MCF 10A (cell line): Measurements from ENCODE around the gene SLC9A1. TPM values are rescaled to one million over a fixed set of nuclear protein-coding genes. Genes with fewer than 3 reads are reported as not detected.

ENCODE experiments used
- BruUV-seq: library from RNA; stranded (reverse); fragments of 400-500 nt; replicated peaks from 2 replicates; lab custom pipeline; 2021; lab: Mats Ljungman, UMichigan
- CTCF ChIA-PET: fragments of 300-600 bp; sonication (Branson Sonifier 250); formaldehyde crosslinking; extraction: SDS; loops from one replicate; lab custom pipeline; 2021; ENCODE audit warnings: antibody characterized with exemption, inconsistent platforms; lab: Yijun Ruan, JAX
- POLR2A ChIA-PET: fragments of 300-600, 350-650 bp; sonication (Branson Sonifier 250); formaldehyde crosslinking; extraction: SDS; loops from one replicate; lab custom pipeline; 2020; ENCODE audit warnings: antibody characterized with exemption, inconsistent platforms; lab: Yijun Ruan, JAX
- DNase-seq: peaks from one replicate; pipeline ENCODE4 v3.0.0-alpha.2; 2018; ENCODE audit not compliant: unreplicated experiment
- H3K27ac Mint-ChIP-seq: one replicate; pipeline ENCODE4 v1.8.0; 2022; ENCODE audit warnings: mild to moderate bottlenecking, low read depth, mixed read lengths; ENCODE audit not compliant: unreplicated experiment
- H3K27me3 Mint-ChIP-seq: one replicate; pipeline ENCODE4 v1.8.0; 2022; ENCODE audit warnings: mixed read lengths; ENCODE audit not compliant: insufficient read depth, unreplicated experiment
- H3K36me3 Mint-ChIP-seq: one replicate; pipeline ENCODE4 v1.8.0; 2022; ENCODE audit warnings: mild to moderate bottlenecking, moderate library complexity, mixed read lengths; ENCODE audit not compliant: insufficient read depth, unreplicated experiment
- H3K4me1 Mint-ChIP-seq: one replicate; pipeline ENCODE4 v1.8.0; 2022; ENCODE audit warnings: mixed read lengths; ENCODE audit not compliant: insufficient read depth, unreplicated experiment
- H3K4me3 Mint-ChIP-seq: one replicate; pipeline ENCODE4 v1.8.0; 2022; ENCODE audit warnings: mild to moderate bottlenecking, moderate library complexity, mixed read lengths; ENCODE audit not compliant: unreplicated experiment
- H3K9me3 Mint-ChIP-seq: one replicate; pipeline ENCODE4 v1.8.0; 2022; ENCODE audit warnings: mixed read lengths; ENCODE audit not compliant: unreplicated experiment
- CTCF ChIP-seq: fragments of 200-600 bp; IDR thresholded peaks from one replicate; pipeline ENCODE4 v1.8.0; 2022; ENCODE audit warnings: antibody characterized with exemption, mild to moderate bottlenecking; ENCODE audit not compliant: unreplicated experiment
- intact Hi-C: fragments of 100-400 bp; cut with micrococcal nuclease; formaldehyde crosslinking; loops from 2 replicates; pipeline ENCODE4 v1.14.1; 2022
- total RNA-seq: library from RNA; stranded (reverse); gene quantifications from 2 replicates; pipeline ENCODE4 v1.2.3, GENCODE V29; 2022

The SLC9A1 gene
- total RNA-seq, 1 experiment from 2014 or later = 88.8 TPM

GRCh38 chr1:27113861-27114260, 41.1 kb downstream of the SLC9A1 start:
- no peak for TF ChIP-seq CTCF
- Mint-ChIP-seq H3K27ac (no peak overlapping the region), H3K27me3 (no peaks in the 10 kb centered on the region), H3K4me1 (peaks cover 40% of the 10 kb centered on the region), H3K4me3 (no peak overlapping the region), H3K9me3 (no peaks in the 10 kb centered on the region), H3K36me3 (peaks cover 18% of the 10 kb centered on the region)
- BruUV-seq = no TSS peak
- POLR2A ChIA-PET = interaction anchor here (1.2 to 2.6 kb wide), 2 partner anchors 29 to 36 kb away, joined by 3 to 49 read pairs; no protein-coding TSS in a partner anchor
- no peak for DNase-seq
- intact Hi-C loops = no loop called here
- CTCF ChIA-PET = interaction anchor here (0.6 to 5.2 kb wide), 7 partner anchors 14 to 545 kb away, joined by 4 to 35 read pairs (median 13); no protein-coding TSS in a partner anchor

GRCh38 chr1:27111626-27112573, 43.0 kb downstream of the SLC9A1 start:
- BruUV-seq = TSS peak; percentile 22
- CTCF ChIA-PET = interaction anchor here (0.5 to 5.2 kb wide), 33 partner anchors 9 to 496 kb away, joined by 3 to 35 read pairs (median 4); partner anchors contain the start of gene SLC9A1

GRCh38 chr1:27109103-27109822, 45.7 kb downstream of the SLC9A1 start:
- ChIA-PET CTCF (interaction anchor here (0.6 to 5.2 kb wide), 5 partner anchors 10 to 193 kb away, joined by 3 to 22 read pairs (median 6); no protein-coding TSS in a partner anchor), POLR2A (no interaction called here)
- Mint-ChIP-seq H3K27me3 (no peaks in the 10 kb centered on the region), H3K9me3 (no peaks in the 10 kb centered on the region), H3K36me3 (peaks cover 22% of the 10 kb centered on the region), H3K4me3 (no peak overlapping the region), H3K27ac (peak overlapping the region; percentile 20), H3K4me1 (peaks cover 26% of the 10 kb centered on the region)
- TF ChIP-seq CTCF = no peak
- intact Hi-C loops = no loop called here
- no TSS peak for BruUV-seq
- DNase-seq = peak; percentile 45

More at GRCh38 chr1:27111626-27112573, 43.0 kb downstream of the SLC9A1 start:
- peak; percentile 20 for TF ChIP-seq CTCF
- POLR2A ChIA-PET = interaction anchor here (0.5 to 3.8 kb wide), 21 partner anchors 9 to 211 kb away, joined by 3 to 69 read pairs (median 5); partner anchors contain the start of genes SLC9A1 and WDTC1
- no peaks in the 10 kb centered on the region for H3K9me3 Mint-ChIP-seq
- peak; percentile 99 for DNase-seq
- H3K4me3 Mint-ChIP-seq = peak overlapping the region; percentile 46
- H3K27me3 Mint-ChIP-seq = no peaks in the 10 kb centered on the region
- intact Hi-C loops = loop anchor here (1.0 kb wide), 1 partner anchor 43 kb away; the partner anchor contains the start of gene SLC9A1
- H3K4me1 Mint-ChIP-seq = peaks cover 31% of the 10 kb centered on the region
- peaks cover 22% of the 10 kb centered on the region for H3K36me3 Mint-ChIP-seq
- peak overlapping the region; percentile 74 for H3K27ac Mint-ChIP-seq
